Tibial nerve (tissue), 3 donors: ENCODE measurements around the gene NFIA.

ENCODE experiments used
- CTCF ChIP-seq, 5 experiments: fragments of 200-600 bp in 3 of 5; fragments of 450-650 bp in 2 of 5; sonication (generic) in 3 of 5; IDR thresholded peaks; one replicate each; pipeline ENCODE4 v1.5.1; 2016 to 2019; ENCODE audit warnings: antibody characterized with exemption in 5 of 5, mild to moderate bottlenecking in 3 of 5, moderate library complexity in 2 of 5
- POLR2A ChIP-seq, 2 donors: fragments of 450-650 bp; IDR thresholded peaks; one replicate each; pipeline ENCODE4 v1.6.1; 2017; ENCODE audit warnings: antibody characterized with exemption in 2 of 2, mild to moderate bottlenecking in 2 of 2, moderate library complexity in 2 of 2

- TF ChIP-seq POLR2A (IDR thresholded peaks at IDR 0.05) (no peak), CTCF (IDR thresholded peaks at IDR 0.05) (no peak)
These were observed 227.7 kb downstream of the NFIA start for GRCh38 chr1:61310057-61310456.
